ENCODE results near the gene STAMBPL1. TPM values are rescaled to one million over a fixed set of nuclear protein-coding genes. Genes with fewer than 3 reads are reported as not detected.

Gene STAMBPL1
- total RNA-seq, 1 experiment from 2014 or later = 0.54 TPM

GRCh38 chr10:88958721-88959120, 78.7 kb downstream of the STAMBPL1 start:
- H3K27ac Mint-ChIP-seq (ENCODE audit: unreplicated experiment) = no peak overlapping the region
- POLR2A ChIA-PET = no interaction called here
- no peaks in the 10 kb centered on the region for H3K36me3 Mint-ChIP-seq (ENCODE audit: insufficient read depth, unreplicated experiment)
- DNase-seq = no peak
- Histone ChIP-seq H3K4me3 (ENCODE audit: low read depth, low read length) (no peak overlapping the region), H3K27me3 (replicated peaks; ENCODE audit: control insufficient read depth, insufficient read depth, low read length) (no peaks in the 10 kb centered on the region), H3K4me1 (no peaks in the 10 kb centered on the region), H3K9me3 (no peaks in the 10 kb centered on the region), H3K36me3 (ENCODE audit: control insufficient read depth, insufficient read depth, low read length) (no peaks in the 10 kb centered on the region)
- no peak overlapping the region for H3K4me3 Mint-ChIP-seq (ENCODE audit: unreplicated experiment)
- intact Hi-C loops (cut with micrococcal nuclease; ENCODE audit: unreplicated experiment) = no loop called here
- peaks cover 9% of the 10 kb centered on the region for H3K27me3 Mint-ChIP-seq (ENCODE audit: insufficient read depth, unreplicated experiment)
- CTCF ChIA-PET = no interaction called here
- no peaks in the 10 kb centered on the region for H3K4me1 Mint-ChIP-seq (ENCODE audit: low read depth, unreplicated experiment)
- no peak for TF ChIP-seq CTCF (IDR thresholded peaks at IDR 0.05; ENCODE audit: insufficient read depth in 1 of 2, low read depth in 1 of 2, low read length in 1 of 2, severe bottlenecking in 1 of 2, unreplicated experiment in 1 of 2)
- no TSS peak for BruUV-seq (replicated peaks)
- no peaks in the 10 kb centered on the region for H3K9me3 Mint-ChIP-seq (ENCODE audit: unreplicated experiment)

GRCh38 chr10:88960802-88961201, 80.8 kb downstream of the STAMBPL1 start:
- TF ChIP-seq CTCF (IDR thresholded peaks at IDR 0.05; ENCODE audit: insufficient read depth in 1 of 2, low read depth in 1 of 2, low read length in 1 of 2, severe bottlenecking in 1 of 2, unreplicated experiment in 1 of 2) = no peak
- Histone ChIP-seq H3K4me3 (ENCODE audit: low read depth, low read length) (no peak overlapping the region), H3K9me3 (no peaks in the 10 kb centered on the region), H3K27me3 (replicated peaks; ENCODE audit: control insufficient read depth, insufficient read depth, low read length) (no peaks in the 10 kb centered on the region), H3K36me3 (ENCODE audit: control insufficient read depth, insufficient read depth, low read length) (no peaks in the 10 kb centered on the region), H3K4me1 (no peaks in the 10 kb centered on the region)
- POLR2A ChIA-PET = no interaction called here
- Mint-ChIP-seq H3K4me1 (ENCODE audit: low read depth, unreplicated experiment) (no peaks in the 10 kb centered on the region), H3K9me3 (ENCODE audit: unreplicated experiment) (no peaks in the 10 kb centered on the region), H3K36me3 (ENCODE audit: insufficient read depth, unreplicated experiment) (no peaks in the 10 kb centered on the region), H3K27me3 (ENCODE audit: insufficient read depth, unreplicated experiment) (peaks cover 4% of the 10 kb centered on the region), H3K27ac (ENCODE audit: unreplicated experiment) (no peak overlapping the region), H3K4me3 (ENCODE audit: unreplicated experiment) (no peak overlapping the region)
- intact Hi-C loops (cut with micrococcal nuclease; ENCODE audit: unreplicated experiment) = no loop called here
- CTCF ChIA-PET = no interaction called here
- no peak for DNase-seq
- BruUV-seq (replicated peaks) = no TSS peak

GRCh38 chr10:88961266-88961665, 81.2 kb downstream of the STAMBPL1 start:
- TF ChIP-seq CTCF (IDR thresholded peaks at IDR 0.05; ENCODE audit: insufficient read depth in 1 of 2, low read depth in 1 of 2, low read length in 1 of 2, severe bottlenecking in 1 of 2, unreplicated experiment in 1 of 2) = no peak
- Histone ChIP-seq H3K9me3 (no peaks in the 10 kb centered on the region), H3K4me1 (no peaks in the 10 kb centered on the region), H3K4me3 (ENCODE audit: low read depth, low read length) (no peak overlapping the region), H3K36me3 (ENCODE audit: control insufficient read depth, insufficient read depth, low read length) (no peaks in the 10 kb centered on the region), H3K27me3 (replicated peaks; ENCODE audit: control insufficient read depth, insufficient read depth, low read length) (no peaks in the 10 kb centered on the region)
- POLR2A ChIA-PET = no interaction called here
- H3K36me3 Mint-ChIP-seq (ENCODE audit: insufficient read depth, unreplicated experiment) = no peaks in the 10 kb centered on the region
- no peak overlapping the region for H3K27ac Mint-ChIP-seq (ENCODE audit: unreplicated experiment)
- H3K9me3 Mint-ChIP-seq (ENCODE audit: unreplicated experiment) = no peaks in the 10 kb centered on the region
- peaks cover 4% of the 10 kb centered on the region for H3K27me3 Mint-ChIP-seq (ENCODE audit: insufficient read depth, unreplicated experiment)
- BruUV-seq (replicated peaks) = no TSS peak
- H3K4me3 Mint-ChIP-seq (ENCODE audit: unreplicated experiment) = no peak overlapping the region
- intact Hi-C loops (cut with micrococcal nuclease; ENCODE audit: unreplicated experiment) = no loop called here
- no peak for DNase-seq
- no peaks in the 10 kb centered on the region for H3K4me1 Mint-ChIP-seq (ENCODE audit: low read depth, unreplicated experiment)
- CTCF ChIA-PET = no interaction called here

Measured in Caco-2 (cell line).